GM12878 (cell line): ENCODE data around the gene FUT6. TPM values are rescaled to one million over a fixed set of nuclear protein-coding genes. Genes with fewer than 3 reads are reported as not detected.

Experiments
- ATAC-seq: fragments of 200-7000 bp; cut with Tn5 transposase; 3 replicates; pipeline ENCODE4 v1.9.1; 2020; ENCODE audit warnings: mild to moderate bottlenecking, moderate library complexity
- BruUV-seq: library from RNA; stranded (reverse); fragments of 400-500 nt; replicated peaks from 2 replicates; lab custom pipeline; 2021; lab: Mats Ljungman, UMichigan
- CTCF ChIA-PET: fragments of 300-600 bp; sonication (Branson Sonifier 250); formaldehyde crosslinking; extraction: SDS; loops from one replicate; lab custom pipeline; 2021; ENCODE audit warnings: inconsistent platforms; lab: Yijun Ruan, JAX
- POLR2A ChIA-PET: fragments of 350-600 bp; formaldehyde crosslinking; extraction: SDS; loops from one replicate; lab custom pipeline; 2021; ENCODE audit warnings: inconsistent platforms; lab: Charles Lee
- RAD21 ChIA-PET: fragments of 300-600 bp; sonication (Branson Sonifier 250); formaldehyde crosslinking; loops from one replicate; lab custom pipeline; 2023; ENCODE audit warnings: antibody characterized with exemption; ENCODE audit not compliant: unreplicated experiment; lab: Charles Lee
- SMC1A ChIA-PET: fragments of 300-600 bp; sonication (Branson Sonifier 250); formaldehyde crosslinking; loops from one replicate; lab custom pipeline; 2023; ENCODE audit not compliant: unreplicated experiment, uncharacterized antibody; lab: Charles Lee
- DNase-seq: peaks from one replicate; pipeline ENCODE4 v3.0.0-alpha.2; 2011; ENCODE audit warnings: low read depth, low spot score
- FAIRE-seq: peaks from 3 replicates; lab custom pipeline; 2011; peaks lifted over from hg19 to GRCh38; lab: Jason Lieb, UNC
- H2AFZ ChIP-seq: 2 replicates; pipeline ENCODE4 v1.6.0; 2011; ENCODE audit warnings: low read depth, low read length, control low read depth; ENCODE audit not compliant: control insufficient read depth
- H3K27ac ChIP-seq: 2 replicates; pipeline ENCODE4 v1.5.1; 2011; ENCODE audit warnings: control low read depth; ENCODE audit not compliant: control insufficient read depth, insufficient read depth
- H3K27me3 ChIP-seq, 2 experiments: replicated peaks in 1 of 2; 2 replicates each; pipeline versions ENCODE4 v1.6.0 to v1.6.1; 2011; ENCODE audit warnings: low read length in 1 of 2; ENCODE audit not compliant: control insufficient read depth in 2 of 2, insufficient read depth in 2 of 2
- H3K36me3 ChIP-seq, 2 experiments: 2 replicates each; pipeline ENCODE4 v1.5.1; 2011; ENCODE audit warnings: low read length in 1 of 2; ENCODE audit not compliant: control insufficient read depth in 2 of 2, insufficient read depth in 2 of 2
- H3K4me1 ChIP-seq: 2 replicates; pipeline ENCODE4 v1.6.1; 2011; ENCODE audit warnings: mild to moderate bottlenecking, low read length, moderate library complexity, mixed read lengths; ENCODE audit not compliant: control insufficient read depth, insufficient read depth
- H3K4me2 ChIP-seq: 2 replicates; pipeline ENCODE4 v1.6.0; 2011; ENCODE audit warnings: control low read depth; ENCODE audit not compliant: control insufficient read depth, insufficient read depth
- H3K4me3 ChIP-seq: fragments of 200-600 bp; sonication (generic); 2 replicates; pipeline ENCODE4 v1.5.1; 2016
- H3K79me2 ChIP-seq: 2 replicates; pipeline ENCODE4 v1.6.0; 2011; ENCODE audit warnings: low read length; ENCODE audit not compliant: control insufficient read depth, insufficient read depth
- H3K9ac ChIP-seq: 2 replicates; pipeline ENCODE4 v1.8.0; 2011; ENCODE audit warnings: low read length, control low read depth, mixed read lengths; ENCODE audit not compliant: control insufficient read depth, insufficient read depth
- H3K9me3 ChIP-seq: replicated peaks from 3 replicates; pipeline ENCODE4 v1.5.1; 2011; ENCODE audit warnings: mild to moderate bottlenecking, low read length; ENCODE audit not compliant: control insufficient read depth, insufficient read depth
- H4K20me1 ChIP-seq: 2 replicates; pipeline ENCODE4 v1.6.0; 2011; ENCODE audit not compliant: control insufficient read depth, insufficient read depth
- EGR1 ChIP-seq, 2 experiments: IDR thresholded peaks; 1 replicate in 1 of 2; 2 replicates in 1 of 2; pipeline ENCODE4 v1.6.1; 2011 to 2012; ENCODE audit warnings: low read depth in 2 of 2, low read length in 2 of 2, borderline replicate concordance in 1 of 2, mild to moderate bottlenecking in 1 of 2, moderate library complexity in 1 of 2
- TCF7 ChIP-seq: IDR thresholded peaks from 2 replicates; pipeline ENCODE4 v1.6.1; 2014; ENCODE audit warnings: antibody characterized with exemption, borderline replicate concordance
- ZSCAN29 ChIP-seq: fragments of 450-650 bp; IDR thresholded peaks from 2 replicates; pipeline ENCODE4 v1.6.1; 2017; ENCODE audit warnings: mild to moderate bottlenecking, moderate library complexity
- WGBS: methylation state at CpG from one replicate; pipeline ENCODE4 v1.1.6; 2016; ENCODE audit warnings: low lambda C conversion rate; ENCODE audit not compliant: insufficient replicate concordance, insufficient coverage; ENCODE audit errors: missing lambda C conversion rate; 5-methylcytosine and 5-hydroxymethylcytosine counted together
- in situ Hi-C: fragments of 300-500 bp; cut with MboI; formaldehyde crosslinking; loops from 9 replicates; pipeline ENCODE4 v1.14.3; 2018; ENCODE audit warnings: mixed read lengths
- intact Hi-C: fragments of 100-400 bp; cut with micrococcal nuclease; formaldehyde crosslinking; loops from one replicate; pipeline ENCODE4 v1.14.2; 2022; ENCODE audit not compliant: unreplicated experiment
- polyA plus RNA-seq, 11 experiments: library from polyadenylated mRNA; depleted of rRNA in 4 of 11; unstranded in 6 of 11; stranded (reverse) in 5 of 11; fragments of >200 nt; fragmentation: Nextera tagmentation in 4 of 11; fragmentation: Illumina TruSeq in 1 of 11; extraction: Ambion mirVana in 4 of 11; extraction: Trizol in 1 of 11; gene quantifications; 1 replicate in 1 of 11; 2 replicates in 10 of 11; pipeline versions ENCODE4 v1.2.1 to v1.2.3, GENCODE V29; 2011 to 2016; ENCODE audit warnings: inconsistent platforms in 2 of 11, missing spikeins in 2 of 11, low read depth in 1 of 11
- total RNA-seq, 4 experiments: library from RNA; depleted of rRNA in 3 of 4; stranded (reverse); fragments of >200 nt in 3 of 4; fragmentation: Illumina TruSeq in 1 of 4; extraction: Trizol in 1 of 4; gene quantifications; 2 replicates each; pipeline versions ENCODE4 v1.2.1 to v1.2.3, GENCODE V29; 2013 to 2021
- TF ChIP-seq, protein P1 (sequence below): IDR thresholded peaks from 2 replicates; pipeline ENCODE4 v1.6.1; 2012; ENCODE audit warnings: low read depth, low read length, improper control_type of control experiment
- TF ChIP-seq, protein P2 (sequence below): IDR thresholded peaks from 2 replicates; pipeline ENCODE4 v1.6.1; 2012; ENCODE audit warnings: low read depth, low read length, improper control_type of control experiment

The FUT6 gene
- total and polyA plus RNA-seq, 10 of the 15 experiments (the other 5 are each of a cell fraction or from before 2014, with no cell fraction given): not detected

DNA sequence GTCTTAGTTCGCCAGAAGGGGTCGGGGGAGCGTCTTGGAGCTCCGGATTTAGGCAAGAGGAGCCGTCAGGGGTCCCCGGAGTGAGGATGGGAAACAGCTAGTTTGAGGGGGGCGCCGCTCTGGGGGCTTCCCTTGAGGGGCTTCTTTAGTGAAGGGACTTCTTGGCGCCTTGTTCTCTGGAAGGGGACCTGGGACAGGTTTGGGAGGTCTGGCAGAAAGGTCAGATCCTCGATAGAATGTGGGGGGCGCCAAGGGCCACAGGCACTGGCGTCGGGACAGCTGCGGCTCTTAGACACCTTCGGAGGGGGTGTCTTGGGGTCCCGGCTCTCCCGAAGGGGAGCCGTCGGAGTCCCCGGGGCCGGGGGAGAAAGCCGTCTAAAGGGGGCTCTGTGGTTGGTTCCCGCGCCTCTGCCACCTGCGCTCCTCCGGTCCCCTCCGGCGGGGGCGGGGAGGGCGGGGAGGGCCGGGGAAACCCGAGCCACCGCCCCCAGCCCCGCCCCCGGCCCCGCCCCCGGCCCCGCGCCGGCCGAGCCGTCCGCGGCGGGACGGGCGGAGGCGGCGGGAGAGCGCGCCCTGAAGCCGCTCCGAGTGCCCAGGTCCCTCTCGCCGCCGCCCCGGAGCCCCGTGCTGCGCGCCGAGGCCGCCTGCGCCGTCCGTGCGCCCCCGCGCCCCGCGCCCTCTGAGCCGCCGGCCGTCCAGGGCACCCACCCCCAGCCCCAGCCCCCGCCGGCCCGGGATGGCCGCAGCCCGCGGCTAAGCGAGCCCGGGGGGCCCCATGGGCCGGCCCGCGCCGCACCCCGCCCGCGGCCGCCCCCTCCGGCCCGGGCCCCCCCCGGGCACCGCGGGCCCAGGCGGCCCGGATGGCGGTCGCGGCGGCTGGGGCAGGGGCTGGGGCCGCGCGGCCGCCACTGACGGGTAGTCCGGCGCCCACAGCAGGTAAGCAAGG lies 34.7 kb downstream of the FUT6 start, which contains the start of gene NRTN:
Gene NRTN (plus strand): TSS at position 552 of the 946 bp plus-strand sequence. CDS start 19,099 bp downstream, outside the sequence.
- ATAC-seq (peak; percentile 44), FAIRE-seq (no peak), DNase-seq (no peak)
- Histone ChIP-seq H3K79me2 (no peaks in the 10 kb centered on the region), H3K27ac (no peak within 1 kb of the TSS), H3K4me2 (peak within 1 kb of the TSS; percentile 97), H2AFZ (peak within 1 kb of the TSS; percentile 80; the same call in 1 of the 2 replicates), H3K4me3 (no peak within 1 kb of the TSS), H3K36me3 (no peaks in the 10 kb centered on the region), H3K9me3 (no peaks in the 10 kb centered on the region), H4K20me1 (no peaks in the 10 kb centered on the region), H3K27me3 (no peaks in the 10 kb centered on the region; a peak in 2 of 4 replicates), H3K4me1 (peaks cover 7% of the 10 kb centered on the region), H3K9ac (no peak within 1 kb of the TSS)
- ChIA-PET RAD21 (interaction anchor here (0.6 to 2.1 kb wide), 12 partner anchors 15 to 549 kb away, joined by 3 to 15 read pairs (median 6); partner anchors contain the start of genes NDUFA11 and VMAC), CTCF (interaction anchor here (0.5 to 1.7 kb wide), 49 partner anchors 7 to 1238 kb away, joined by 3 to 45 read pairs (median 4); partner anchors contain the start of genes DUS3L, NDUFA11, RFX2 and RPL36), POLR2A (interaction anchor here (1.3 to 1.4 kb wide), 2 partner anchors 14 to 99 kb away, joined by 4 to 7 read pairs; partner anchors contain the start of genes DUS3L and NDUFA11), SMC1A (interaction anchor here (0.6 to 1.9 kb wide), 13 partner anchors 9 to 224 kb away, joined by 3 to 13 read pairs (median 3); partner anchors contain the start of genes NDUFA11 and VMAC)
- TF ChIP-seq ZSCAN29 (no peak), EGR1 (IDR thresholded peaks at IDR 0.05; ENCODE audit: borderline replicate concordance in 1 of 2, low read depth in 2 of 2, low read length in 2 of 2) (peak in 1 of 2 experiments; percentile 34; a peak in 1 of 3 replicates), TCF7 (no peak)
- TF ChIP-seq, protein P1, sequence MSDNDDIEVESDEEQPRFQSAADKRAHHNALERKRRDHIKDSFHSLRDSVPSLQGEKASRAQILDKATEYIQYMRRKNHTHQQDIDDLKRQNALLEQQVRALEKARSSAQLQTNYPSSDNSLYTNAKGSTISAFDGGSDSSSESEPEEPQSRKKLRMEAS: no peak
- TF ChIP-seq, protein P2, sequence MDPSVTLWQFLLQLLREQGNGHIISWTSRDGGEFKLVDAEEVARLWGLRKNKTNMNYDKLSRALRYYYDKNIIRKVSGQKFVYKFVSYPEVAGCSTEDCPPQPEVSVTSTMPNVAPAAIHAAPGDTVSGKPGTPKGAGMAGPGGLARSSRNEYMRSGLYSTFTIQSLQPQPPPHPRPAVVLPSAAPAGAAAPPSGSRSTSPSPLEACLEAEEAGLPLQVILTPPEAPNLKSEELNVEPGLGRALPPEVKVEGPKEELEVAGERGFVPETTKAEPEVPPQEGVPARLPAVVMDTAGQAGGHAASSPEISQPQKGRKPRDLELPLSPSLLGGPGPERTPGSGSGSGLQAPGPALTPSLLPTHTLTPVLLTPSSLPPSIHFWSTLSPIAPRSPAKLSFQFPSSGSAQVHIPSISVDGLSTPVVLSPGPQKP: no peak
- intact Hi-C loops: loop anchor here (2.0 to 10.0 kb wide), 2 partner anchors 80 to 220 kb away; no protein-coding TSS in a partner anchor
- 10% methylated on average over 31 of the region's 107 CpGs for WGBS
- BruUV-seq: no TSS peak
- in situ Hi-C loops: loop anchor here (5.0 kb wide), 1 partner anchor 218 kb away; no protein-coding TSS in a partner anchor
